K562 (cell line): Measurements from ENCODE around the gene LRRC61. TPM values are rescaled to one million over a fixed set of nuclear protein-coding genes. Genes with fewer than 3 reads are reported as not detected.

ENCODE experiments used
- ARID2 ChIP-seq: fragments of 450-650 bp; IDR thresholded peaks from 2 replicates; pipeline ENCODE4 v1.6.1; 2017; ENCODE audit warnings: antibody characterized with exemption, mild to moderate bottlenecking
- ARNT ChIP-seq, 2 experiments: fragments of 450-650 bp; IDR thresholded peaks; 2 replicates each; pipeline ENCODE4 v1.6.1; 2016; ENCODE audit warnings: mild to moderate bottlenecking in 1 of 2
- CBX3 ChIP-seq, 2 experiments: IDR thresholded peaks; 1 replicate in 1 of 2; 2 replicates in 1 of 2; pipeline ENCODE4 v1.6.1; 2012; ENCODE audit warnings: inconsistent platforms in 2 of 2, low read length in 2 of 2, borderline replicate concordance in 1 of 2, control low read depth in 1 of 2
- CTBP1 ChIP-seq: fragments of 450-650 bp; IDR thresholded peaks from 2 replicates; pipeline ENCODE4 v1.6.1; 2016; ENCODE audit warnings: borderline replicate concordance
- EHMT2 ChIP-seq: fragments of 450-650 bp; IDR thresholded peaks from 2 replicates; pipeline ENCODE4 v1.6.1; 2018; ENCODE audit warnings: antibody characterized with exemption
- ERF ChIP-seq: fragments of 450-650 bp; formaldehyde crosslinking; IDR thresholded peaks from 2 replicates; pipeline ENCODE4 v1.4.0; 2020; ENCODE audit warnings: mild to moderate bottlenecking, mixed read lengths
- FOXA1 ChIP-seq: fragments of 450-650 bp; IDR thresholded peaks from 2 replicates; pipeline ENCODE4 v1.6.1; 2016; ENCODE audit warnings: mild to moderate bottlenecking, borderline replicate concordance
- GTF2F1 ChIP-seq: IDR thresholded peaks from 2 replicates; pipeline ENCODE4 v1.6.1; 2011; ENCODE audit warnings: low read depth, low read length, improper control_type of control experiment
- GTF3C2 ChIP-seq: IDR thresholded peaks from 3 replicates; pipeline ENCODE4 v1.6.1; 2011; ENCODE audit warnings: borderline replicate concordance, mild to moderate bottlenecking, moderate library complexity; ENCODE audit not compliant: insufficient read length; ENCODE audit errors: extremely low read depth
- MAFK ChIP-seq: IDR thresholded peaks from 2 replicates; pipeline ENCODE4 v1.6.1; 2011; ENCODE audit warnings: low read length, improper control_type of control experiment
- MCM2 ChIP-seq: fragments of 450-650 bp; IDR thresholded peaks from 2 replicates; pipeline ENCODE4 v1.6.1; 2017; ENCODE audit warnings: low read depth, mild to moderate bottlenecking
- PML ChIP-seq: IDR thresholded peaks from 2 replicates; pipeline ENCODE4 v1.6.1; 2012; ENCODE audit warnings: low read length, inconsistent platforms
- SP1 ChIP-seq: sonication (generic); formaldehyde crosslinking; IDR thresholded peaks from 2 replicates; pipeline ENCODE4 v1.8.1; 2022; ENCODE audit warnings: mild to moderate bottlenecking, missing genetic modification reagents
- YY1 ChIP-seq, 3 experiments: IDR thresholded peaks; 2 replicates each; pipeline ENCODE4 v1.6.1; 2011; ENCODE audit warnings: low read length in 2 of 3, mild to moderate bottlenecking in 2 of 3, moderate library complexity in 2 of 3, borderline replicate concordance in 1 of 3, control low read depth in 1 of 3, low read depth in 1 of 3; ENCODE audit not compliant: insufficient read depth in 3 of 3, insufficient replicate concordance in 2 of 3, control insufficient read depth in 1 of 3, insufficient read length in 1 of 3; ENCODE audit errors: extremely low read depth in 1 of 3
- ZNF121 ChIP-seq: sonication (generic); formaldehyde crosslinking; conservative IDR thresholded peaks from 2 replicates; pipeline ENCODE4 v1.8.0; 2022; ENCODE audit warnings: missing genetic modification reagents
- ZNF140 ChIP-seq: fragments of 250-450 bp; sonication (Bioruptor Pico); IDR thresholded peaks from 2 replicates; pipeline ENCODE4 v1.8.0; 2021; ENCODE audit warnings: moderate library complexity, mild to moderate bottlenecking, inconsistent platforms
- ZNF24 ChIP-seq: fragments of 450-650 bp; IDR thresholded peaks from 2 replicates; pipeline ENCODE4 v1.6.1; 2016
- ZNF589 ChIP-seq: fragments of 200-800 bp; sonication (Bioruptor generic); IDR thresholded peaks from 2 replicates; pipeline ENCODE4 v1.6.1; 2016; ENCODE audit warnings: low read depth, missing genetic modification characterization, missing compliant biosample characterization
- polyA plus RNA-seq, 8 experiments: library from polyadenylated mRNA; depleted of rRNA in 4 of 8; stranded (reverse) in 5 of 8; unstranded in 3 of 8; fragments of >200 nt; fragmentation: Nextera tagmentation in 2 of 8; fragmentation: Illumina TruSeq in 1 of 8; extraction: Ambion mirVana in 2 of 8; extraction: Trizol in 1 of 8; gene quantifications; 2 replicates each; pipeline versions ENCODE4 v1.2.1 to v1.2.3, GENCODE V29; 2011 to 2014; ENCODE audit warnings: inconsistent platforms in 1 of 8, missing spikeins in 1 of 8
- total RNA-seq, 7 experiments: library from RNA; depleted of rRNA in 6 of 7; stranded (reverse); fragments of >200 nt in 6 of 7; fragmentation: Illumina TruSeq in 2 of 7; extraction: Trizol in 2 of 7; gene quantifications; 2 replicates each; pipeline versions ENCODE4 v1.2.1 to v1.2.3, GENCODE V29; 2011 to 2021; ENCODE audit warnings: low replicate concordance in 1 of 7
- TF ChIP-seq, protein P1 (sequence below): sonication (generic); formaldehyde crosslinking; IDR thresholded peaks from 2 replicates; pipeline ENCODE4 v1.8.1; 2023; ENCODE audit warnings: mild to moderate bottlenecking, missing genetic modification reagents
- TF ChIP-seq, protein P2 (sequence below), 2 experiments: IDR thresholded peaks in 1 of 2; conservative IDR thresholded peaks in 1 of 2; 2 replicates each; pipeline ENCODE4 v1.6.1; 2016; ENCODE audit warnings: low read depth in 2 of 2, mild to moderate bottlenecking in 1 of 2, missing compliant biosample characterization in 1 of 2, missing genetic modification characterization in 1 of 2, moderate library complexity in 1 of 2

Gene LRRC61
- total and polyA plus RNA-seq, 9 of the 15 experiments (the other 6 are each of a cell fraction or from before 2014, with no cell fraction given) = 1.3 to 55.2 (median 35.2) TPM

DNA sequence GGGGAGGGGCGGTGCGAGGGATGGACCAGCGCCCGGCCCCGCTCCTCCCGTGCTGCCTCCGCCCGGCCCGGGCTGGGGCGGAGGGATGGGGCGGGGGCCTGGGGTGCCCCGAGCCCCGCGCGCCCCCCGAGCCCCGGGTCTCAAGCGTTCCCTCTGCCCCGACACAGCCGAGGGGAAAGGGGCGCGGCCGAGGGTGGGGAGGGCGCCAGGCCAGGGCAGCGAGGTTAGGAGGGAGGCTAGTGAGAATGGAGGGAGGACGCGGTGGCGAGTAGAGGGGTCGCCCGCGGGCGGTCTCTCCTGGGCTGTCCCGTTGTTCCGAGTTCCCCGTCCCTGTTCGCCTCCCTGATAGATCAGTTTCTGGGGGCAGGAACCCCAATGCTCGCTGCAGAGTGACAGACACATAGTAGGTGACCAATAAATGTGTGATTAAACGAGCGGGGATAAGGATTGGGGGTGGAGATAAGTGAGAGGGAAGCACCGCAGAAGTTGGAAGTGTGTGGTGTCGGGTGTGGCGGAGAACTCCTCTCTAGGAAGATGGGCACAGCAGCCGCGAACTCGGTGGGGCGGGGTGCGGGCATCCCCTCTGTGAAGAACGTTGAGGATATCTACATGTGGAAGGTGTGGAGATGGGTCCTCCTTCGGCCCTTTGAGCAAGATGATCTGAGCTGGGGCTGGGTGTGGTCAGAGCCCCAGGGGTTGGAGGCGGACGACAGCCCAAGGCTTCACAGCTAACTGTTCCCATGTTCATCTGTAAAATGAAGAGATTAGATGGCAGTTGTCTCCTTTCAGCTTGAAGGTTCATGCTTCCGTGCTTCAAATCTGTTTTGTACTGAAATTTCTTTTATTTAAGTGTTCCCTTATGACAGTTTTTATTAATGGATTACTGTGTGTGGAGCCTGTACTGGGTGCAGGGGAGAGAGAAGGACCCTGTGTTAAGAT lies 56.6 kb downstream of the LRRC61 start (continued):
- TF ChIP-seq FOXA1 (no peak), CBX3 (IDR thresholded peaks at IDR 0.05; ENCODE audit: borderline replicate concordance in 1 of 2, low read length in 2 of 2) (no peak), ARNT (IDR thresholded peaks at IDR 0.05) (no peak), PML (no peak), GTF2F1 (no peak), EHMT2 (no peak), ZNF24 (no peak), MAFK (no peak), ZNF121 (CRISPR knock-in tag) (peak; percentile 75), ERF (CRISPR knock-in tag) (no peak), ZNF589 (no peak), ARID2 (no peak), YY1 (IDR thresholded peaks at IDR 0.05; ENCODE audit: borderline replicate concordance in 1 of 3, control insufficient read depth in 1 of 3, extremely low read depth in 1 of 3, insufficient read depth in 3 of 3, insufficient read length in 1 of 3, insufficient replicate concordance in 2 of 3, low read depth in 1 of 3, low read length in 2 of 3) (no peak), GTF3C2 (no peak), SP1 (no peak), CTBP1 (peak; percentile 36; the same call in 1 of the 2 replicates), MCM2 (no peak), ZNF140 (CRISPR knock-in tag) (no peak)
- TF ChIP-seq, protein P1, sequence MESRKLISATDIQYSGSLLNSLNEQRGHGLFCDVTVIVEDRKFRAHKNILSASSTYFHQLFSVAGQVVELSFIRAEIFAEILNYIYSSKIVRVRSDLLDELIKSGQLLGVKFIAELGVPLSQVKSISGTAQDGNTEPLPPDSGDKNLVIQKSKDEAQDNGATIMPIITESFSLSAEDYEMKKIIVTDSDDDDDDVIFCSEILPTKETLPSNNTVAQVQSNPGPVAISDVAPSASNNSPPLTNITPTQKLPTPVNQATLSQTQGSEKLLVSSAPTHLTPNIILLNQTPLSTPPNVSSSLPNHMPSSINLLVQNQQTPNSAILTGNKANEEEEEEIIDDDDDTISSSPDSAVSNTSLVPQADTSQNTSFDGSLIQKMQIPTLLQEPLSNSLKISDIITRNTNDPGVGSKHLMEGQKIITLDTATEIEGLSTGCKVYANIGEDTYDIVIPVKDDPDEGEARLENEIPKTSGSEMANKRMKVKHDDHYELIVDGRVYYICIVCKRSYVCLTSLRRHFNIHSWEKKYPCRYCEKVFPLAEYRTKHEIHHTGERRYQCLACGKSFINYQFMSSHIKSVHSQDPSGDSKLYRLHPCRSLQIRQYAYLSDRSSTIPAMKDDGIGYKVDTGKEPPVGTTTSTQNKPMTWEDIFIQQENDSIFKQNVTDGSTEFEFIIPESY (CRISPR knock-in tag) = no peak
- TF ChIP-seq, protein P2, sequence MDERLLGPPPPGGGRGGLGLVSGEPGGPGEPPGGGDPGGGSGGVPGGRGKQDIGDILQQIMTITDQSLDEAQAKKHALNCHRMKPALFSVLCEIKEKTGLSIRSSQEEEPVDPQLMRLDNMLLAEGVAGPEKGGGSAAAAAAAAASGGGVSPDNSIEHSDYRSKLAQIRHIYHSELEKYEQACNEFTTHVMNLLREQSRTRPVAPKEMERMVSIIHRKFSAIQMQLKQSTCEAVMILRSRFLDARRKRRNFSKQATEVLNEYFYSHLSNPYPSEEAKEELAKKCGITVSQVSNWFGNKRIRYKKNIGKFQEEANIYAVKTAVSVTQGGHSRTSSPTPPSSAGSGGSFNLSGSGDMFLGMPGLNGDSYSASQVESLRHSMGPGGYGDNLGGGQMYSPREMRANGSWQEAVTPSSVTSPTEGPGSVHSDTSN (CRISPR knock-in tag; IDR thresholded peaks at IDR 0.05; ENCODE audit: low read depth) = no peak
- TF ChIP-seq, protein P2 (tag; conservative IDR thresholded peaks at IDR 0.05; ENCODE audit: low read depth) = no peak
